GM12873 (cell line): ENCODE data around the gene ABCA4.

ENCODE experiments used
- CTCF ChIP-seq: IDR thresholded peaks from 2 replicates; pipeline ENCODE4 v1.5.1; 2012; ENCODE audit warnings: low read depth, mild to moderate bottlenecking, moderate library complexity, low read length, control low read depth; ENCODE audit not compliant: insufficient read depth; ENCODE audit errors: missing control alignments

ABCA4 gene

GRCh38 chr1:94026619-94027380, 94.1 kb downstream of the ABCA4 start:
- TF ChIP-seq CTCF, result no peak

DNA sequence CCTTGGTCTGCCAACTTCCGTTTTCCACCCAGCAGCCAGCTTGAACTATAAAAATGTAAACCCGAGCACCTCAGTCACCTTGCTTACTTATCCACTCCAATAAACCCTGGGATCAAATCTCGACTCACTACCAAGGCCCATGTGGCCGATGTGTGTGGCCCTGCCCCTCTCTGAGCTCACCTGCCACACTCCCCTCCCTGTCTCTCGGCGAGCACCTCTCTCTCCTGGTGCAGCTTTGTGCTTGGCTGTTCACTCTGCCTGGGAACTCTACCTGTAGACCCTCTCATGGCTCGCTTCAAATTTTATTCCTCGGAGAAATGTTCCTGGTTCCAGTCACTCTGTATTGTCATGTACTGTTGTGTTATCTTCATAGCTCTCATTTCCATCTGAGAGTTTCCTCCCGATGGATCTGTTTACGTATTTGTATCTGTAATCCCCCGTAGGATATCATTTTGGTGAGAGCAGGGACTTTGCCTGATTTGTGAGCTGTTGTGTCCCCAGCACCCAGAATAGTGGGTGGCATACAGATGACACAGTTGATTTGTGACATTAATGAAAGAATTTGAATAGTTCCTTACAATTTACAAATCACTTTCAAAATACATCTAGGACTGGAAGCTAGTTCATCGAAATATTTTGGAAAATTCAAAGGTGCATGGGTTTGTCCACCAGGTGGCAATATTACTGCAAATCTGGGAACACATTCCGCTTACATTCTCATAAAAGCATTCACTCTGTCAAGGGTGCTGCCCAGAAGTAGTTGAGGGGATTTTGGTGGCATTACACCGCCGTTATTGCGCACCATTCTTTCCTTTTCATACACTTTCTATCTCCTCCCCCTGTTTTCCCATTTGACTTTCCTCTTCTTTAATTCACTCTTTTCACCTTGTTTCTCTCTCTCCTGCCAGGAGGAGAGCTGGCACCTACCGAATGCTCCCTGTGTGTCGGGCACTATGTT, 95.3 kb downstream of the ABCA4 start:
- TF ChIP-seq CTCF, result peak; percentile 62

GRCh38 chr1:94024104-94024792, 96.7 kb downstream of the ABCA4 start:
- TF ChIP-seq CTCF, result no peak

DNA sequence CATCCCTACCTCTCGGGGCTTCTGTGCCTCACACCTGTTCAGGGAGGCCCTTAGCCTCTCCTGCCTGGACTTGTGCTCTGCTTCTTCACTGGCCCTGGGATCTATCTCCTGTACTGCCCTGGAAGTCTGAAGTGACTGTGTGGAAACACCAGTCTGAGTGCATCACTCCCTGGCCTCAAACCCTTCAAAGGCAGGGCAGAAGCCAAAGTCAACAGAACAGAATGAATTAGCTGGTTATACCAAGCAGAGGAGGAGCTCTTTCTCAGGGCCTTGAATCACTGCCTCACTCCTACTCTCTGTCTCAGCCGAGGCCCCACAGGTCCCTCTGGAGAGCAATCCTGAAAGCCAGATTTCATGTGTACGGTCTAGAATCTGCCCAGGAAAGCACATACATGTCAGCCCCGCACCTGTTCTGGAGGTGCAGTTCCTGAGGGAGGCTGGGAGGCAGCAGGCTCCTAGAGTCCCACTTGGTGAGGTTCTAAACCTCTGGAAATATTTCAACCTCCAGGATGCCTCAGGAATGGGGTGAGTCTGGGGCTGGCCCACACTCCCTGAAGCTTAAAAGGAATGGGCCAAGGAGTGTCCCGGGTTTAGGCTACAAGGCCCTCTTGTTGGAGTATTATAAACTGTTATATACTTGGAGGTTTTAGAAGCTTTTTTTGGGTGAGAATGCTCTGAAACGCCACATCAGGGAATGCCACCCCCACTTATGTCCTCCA, 98.3 kb downstream of the ABCA4 start:
- TF ChIP-seq CTCF, result no peak

DNA sequence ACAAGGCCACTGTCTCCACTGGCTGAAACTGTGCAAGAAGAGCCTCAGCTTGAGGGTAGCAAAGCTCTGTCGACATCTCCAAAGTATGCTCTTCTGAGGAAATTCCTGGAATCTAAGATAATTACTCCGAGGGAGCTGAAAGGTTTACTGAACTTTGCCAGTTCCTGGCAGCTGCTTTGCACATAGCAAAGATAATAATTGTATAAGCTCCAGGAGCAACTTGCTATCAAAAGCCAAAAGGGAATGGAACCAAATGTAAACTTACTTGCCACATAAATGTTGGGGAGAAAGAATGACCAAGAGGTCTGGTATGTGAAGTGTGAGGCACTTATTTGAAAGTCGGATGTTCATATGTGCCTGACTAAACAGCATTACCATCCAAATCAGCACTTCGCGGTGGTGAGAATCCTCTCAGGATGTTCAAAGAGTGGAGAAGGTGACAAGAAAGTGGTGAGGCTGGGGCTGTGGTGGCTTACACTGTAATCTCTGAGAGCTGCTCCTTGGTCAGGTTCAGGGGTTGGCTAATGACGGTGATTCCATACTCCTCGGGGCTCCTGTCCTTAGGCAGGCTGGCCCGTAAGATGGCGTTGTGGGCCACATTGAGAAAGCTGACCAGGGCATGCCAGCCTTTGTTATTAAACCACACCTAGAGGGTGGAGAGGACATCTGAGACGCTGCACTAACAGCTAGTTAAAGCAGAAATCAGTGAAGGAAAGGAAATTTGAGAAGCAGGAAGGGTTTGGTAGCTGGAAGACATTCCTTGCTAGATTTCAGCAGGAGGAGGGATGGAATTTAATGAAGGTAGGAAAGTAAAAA, 100.0 kb downstream of the ABCA4 start:
- no peak for TF ChIP-seq CTCF

- no peak for TF ChIP-seq CTCF
Measured at GRCh38 chr1:94019327-94019726, 101.6 kb downstream of the ABCA4 start.
